Globus pallidus (tissue), 1 donor: ENCODE results near the gene SIX2.

Source experiments
- DNase-seq: peaks from one replicate; pipeline ENCODE4 v3.0.0-alpha.2; 2015; ENCODE audit warnings: low spot score

SIX2 gene

DNA sequence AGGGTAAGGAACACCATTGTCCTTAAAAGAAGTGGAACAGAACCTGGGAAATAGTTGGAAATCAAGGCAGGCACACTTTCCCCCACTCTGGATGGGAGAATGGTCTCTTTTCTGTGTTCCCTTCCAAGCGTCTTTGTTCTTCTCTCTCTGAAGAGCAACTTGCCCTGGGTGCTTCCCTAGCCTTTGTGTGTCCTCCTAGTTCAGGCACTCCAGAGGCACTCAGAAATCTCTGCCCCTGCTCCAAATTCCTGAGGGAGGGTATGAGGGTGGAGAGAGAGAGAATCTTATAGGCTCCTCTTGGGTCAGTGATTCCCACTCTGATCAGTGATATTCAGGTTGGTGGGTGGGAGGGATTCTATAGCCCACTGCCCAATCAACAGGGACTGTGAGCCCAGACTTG lies 8.8 kb upstream of the SIX2 start:
- DNase-seq, result no peak

DNA sequence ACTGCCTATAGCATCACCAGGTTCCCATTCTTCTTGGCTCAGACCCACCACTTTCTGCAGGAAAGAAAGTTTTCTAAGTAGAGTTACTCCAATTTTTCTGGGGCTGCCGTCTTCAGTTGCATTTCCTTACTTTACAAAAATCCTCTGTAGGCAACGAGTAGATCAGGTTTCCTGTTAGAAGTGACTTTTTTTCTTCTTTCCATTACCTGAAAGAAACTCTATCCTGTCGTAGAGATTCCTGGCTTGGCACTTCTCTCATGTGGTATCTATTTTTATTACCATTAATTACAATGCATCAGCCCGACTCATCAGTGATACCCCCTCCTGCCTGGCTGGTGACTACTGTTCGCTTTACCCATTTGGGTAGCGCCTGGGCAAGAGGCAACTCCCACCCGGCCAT lies 5.6 kb upstream of the SIX2 start:
- DNase-seq, result no peak

DNA sequence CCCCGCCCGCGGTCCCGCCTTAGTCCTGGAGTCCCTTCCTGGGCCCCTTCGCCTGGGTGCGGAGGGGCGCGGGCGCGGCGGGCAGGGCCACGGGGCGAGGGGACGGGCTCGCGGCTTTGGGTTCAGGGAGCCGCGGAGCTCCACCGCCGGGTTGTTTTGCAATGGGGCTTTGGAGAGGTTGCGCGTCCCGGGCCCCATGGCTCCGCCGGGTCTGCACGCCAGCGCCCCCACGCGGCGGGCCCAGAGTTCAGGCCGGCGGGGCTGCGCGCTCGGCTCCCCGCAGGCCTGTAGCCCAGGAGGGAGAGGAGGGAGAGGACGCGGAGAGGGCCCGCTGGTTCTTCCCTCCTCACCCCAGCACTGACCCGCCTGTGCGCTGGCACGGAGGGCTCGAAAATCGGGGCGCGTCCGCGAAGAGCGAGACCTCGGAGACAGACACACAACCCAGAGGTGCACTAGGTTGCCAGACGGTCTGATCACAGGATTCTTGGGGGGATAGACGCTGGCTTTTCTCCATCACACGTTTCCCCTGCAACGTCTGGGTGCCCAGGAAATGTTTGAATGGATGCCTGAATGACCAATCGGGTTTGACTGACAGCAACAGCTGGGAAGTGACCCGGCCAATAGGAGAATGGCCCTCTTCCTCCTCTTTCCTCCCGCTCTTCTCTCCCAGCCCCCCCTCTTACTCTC lies 4.9 kb upstream of the SIX2 start:
- DNase-seq, result peak; percentile 8

DNA sequence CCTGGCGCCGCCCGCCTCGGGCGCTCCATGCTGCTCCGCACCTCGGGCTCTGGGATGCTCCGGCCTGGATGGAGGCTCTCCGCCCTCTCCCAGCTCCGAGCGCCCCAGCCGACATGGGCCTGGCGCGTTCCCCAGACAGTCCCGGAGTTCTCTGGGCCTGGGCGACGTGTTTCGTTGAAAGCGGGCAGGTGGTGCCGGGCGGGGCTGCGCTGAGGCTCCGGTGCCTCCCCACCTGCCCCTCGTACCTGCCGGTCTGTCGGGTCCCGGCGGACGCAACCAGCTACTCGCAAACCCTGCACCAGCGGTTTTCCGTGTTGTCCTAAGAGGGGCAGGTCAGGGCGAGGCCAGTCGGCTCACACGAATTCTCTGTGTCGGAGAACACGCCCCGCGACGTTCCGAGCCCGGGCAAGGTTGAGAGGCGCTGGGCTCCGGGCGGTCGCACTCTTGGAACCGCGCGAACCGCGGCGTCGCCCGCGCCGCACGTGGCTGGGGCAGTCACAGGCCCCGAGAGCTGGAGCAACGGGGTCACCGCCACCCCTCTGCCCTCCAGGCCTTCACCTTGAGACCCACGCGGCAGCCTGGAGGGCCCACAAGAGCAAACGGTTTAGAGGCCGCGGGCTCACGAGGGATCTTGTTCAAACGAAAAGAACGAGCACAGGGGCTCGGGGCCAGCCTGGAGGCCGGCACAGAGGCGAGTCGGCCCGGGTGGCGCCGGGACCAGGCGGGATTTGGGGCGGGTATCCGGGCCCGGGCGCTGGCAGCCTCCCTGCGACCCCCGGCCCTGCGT lies 4.2 kb upstream of the SIX2 start:
- no peak for DNase-seq

DNA sequence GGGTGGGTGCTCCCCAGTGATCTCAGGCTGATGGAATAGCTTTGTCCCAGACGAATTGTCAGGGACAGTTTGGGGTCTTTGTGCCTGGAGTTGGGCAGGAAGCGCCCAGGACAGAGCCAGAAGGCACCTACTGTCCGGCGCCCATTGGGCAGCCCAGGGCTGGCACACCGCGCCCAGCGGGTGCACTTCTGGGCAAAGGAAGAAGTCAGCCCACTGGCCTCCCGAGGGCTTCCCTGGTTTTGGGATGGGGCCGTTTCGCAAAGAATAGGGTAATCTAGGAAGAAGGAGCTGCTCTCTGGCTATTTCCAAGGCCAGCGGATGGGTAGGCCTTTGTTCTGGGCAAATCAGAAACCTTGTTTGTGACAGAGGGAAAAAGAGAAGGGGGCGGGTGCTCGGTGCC lies 3.5 kb upstream of the SIX2 start:
- DNase-seq, result no peak

DNA sequence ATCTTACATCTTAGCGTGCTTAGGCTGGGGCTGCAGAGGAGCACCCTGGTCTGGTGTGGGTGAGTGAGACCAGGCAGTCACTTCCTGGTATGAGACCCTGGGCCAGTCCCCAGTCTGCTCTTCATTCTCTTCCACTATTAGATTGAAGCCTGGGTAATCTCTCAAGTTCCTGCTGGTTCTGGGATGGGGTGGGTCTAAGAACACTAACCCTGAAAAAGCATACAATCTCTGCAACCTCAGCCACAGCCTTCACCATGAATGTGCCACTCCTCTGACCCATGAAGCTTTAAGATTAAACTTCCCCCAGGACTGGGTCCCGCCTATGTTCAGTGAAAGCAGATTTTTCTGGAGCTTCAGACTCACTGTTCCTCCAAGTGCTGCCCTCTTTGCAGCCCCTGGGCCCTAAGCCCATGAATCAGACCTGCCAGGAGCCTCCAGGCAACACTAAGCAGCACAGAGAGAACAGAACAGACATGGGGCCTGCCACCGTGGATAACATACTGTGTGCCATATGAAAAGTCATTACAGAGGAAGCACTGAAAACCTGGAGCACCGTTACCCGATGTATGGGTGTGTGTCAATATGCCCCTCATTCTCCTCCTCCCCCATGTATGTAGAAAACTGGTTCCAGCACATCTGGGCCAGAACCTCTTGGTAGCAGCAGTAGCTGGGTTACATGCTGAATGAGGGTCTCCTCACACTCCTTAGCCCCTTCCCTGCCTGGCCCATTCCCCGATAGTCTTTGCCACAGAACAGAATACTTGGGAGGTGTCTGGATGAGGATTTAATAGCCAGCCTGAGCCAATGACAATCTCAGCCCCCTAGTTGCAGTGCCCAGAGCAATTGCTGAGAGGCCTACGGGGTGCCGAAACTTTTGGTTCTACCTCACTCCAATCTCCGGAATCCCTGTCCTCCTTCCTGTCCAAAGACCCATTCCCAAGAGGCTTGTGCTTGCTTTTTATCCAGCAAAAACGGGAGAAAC lies 2.7 kb upstream of the SIX2 start:
- no peak for DNase-seq

DNA sequence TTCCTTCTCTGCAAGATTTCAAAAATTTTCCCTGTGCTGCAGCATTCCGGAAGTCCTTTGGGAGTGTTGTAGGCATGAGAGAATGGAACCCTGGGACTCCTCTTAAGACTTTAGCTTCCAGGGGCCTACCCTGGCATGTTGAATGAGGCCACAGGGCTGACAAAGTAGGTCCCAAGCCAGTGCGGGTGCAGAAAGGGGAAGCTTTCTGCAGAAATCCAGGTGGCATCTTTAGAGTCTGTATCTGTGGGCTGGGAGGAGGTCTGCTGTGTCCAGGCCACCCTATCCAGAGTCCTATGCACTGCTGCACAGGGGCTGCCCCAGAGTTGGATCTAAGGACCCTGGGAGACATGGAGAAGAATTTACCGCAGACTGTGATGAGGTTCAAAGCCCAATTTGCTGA lies 1.9 kb upstream of the SIX2 start:
- DNase-seq, result no peak

DNA sequence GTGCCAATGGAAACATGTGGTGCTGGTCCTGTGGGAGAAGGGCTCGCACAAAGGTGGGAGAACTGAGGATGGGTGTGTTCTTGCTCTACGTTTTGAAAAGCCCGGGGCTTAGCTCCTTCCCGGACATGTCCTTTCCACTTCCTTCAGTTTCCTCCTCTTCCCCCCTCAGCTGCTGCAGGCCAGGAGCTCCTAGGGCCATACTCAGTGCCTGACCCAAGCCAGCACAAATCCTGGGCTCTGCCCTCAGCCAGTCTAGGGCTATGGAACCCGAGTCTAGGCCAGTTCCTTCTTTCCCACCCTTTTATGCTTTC lies 1.4 kb upstream of the SIX2 start:
- no peak for DNase-seq

DNA sequence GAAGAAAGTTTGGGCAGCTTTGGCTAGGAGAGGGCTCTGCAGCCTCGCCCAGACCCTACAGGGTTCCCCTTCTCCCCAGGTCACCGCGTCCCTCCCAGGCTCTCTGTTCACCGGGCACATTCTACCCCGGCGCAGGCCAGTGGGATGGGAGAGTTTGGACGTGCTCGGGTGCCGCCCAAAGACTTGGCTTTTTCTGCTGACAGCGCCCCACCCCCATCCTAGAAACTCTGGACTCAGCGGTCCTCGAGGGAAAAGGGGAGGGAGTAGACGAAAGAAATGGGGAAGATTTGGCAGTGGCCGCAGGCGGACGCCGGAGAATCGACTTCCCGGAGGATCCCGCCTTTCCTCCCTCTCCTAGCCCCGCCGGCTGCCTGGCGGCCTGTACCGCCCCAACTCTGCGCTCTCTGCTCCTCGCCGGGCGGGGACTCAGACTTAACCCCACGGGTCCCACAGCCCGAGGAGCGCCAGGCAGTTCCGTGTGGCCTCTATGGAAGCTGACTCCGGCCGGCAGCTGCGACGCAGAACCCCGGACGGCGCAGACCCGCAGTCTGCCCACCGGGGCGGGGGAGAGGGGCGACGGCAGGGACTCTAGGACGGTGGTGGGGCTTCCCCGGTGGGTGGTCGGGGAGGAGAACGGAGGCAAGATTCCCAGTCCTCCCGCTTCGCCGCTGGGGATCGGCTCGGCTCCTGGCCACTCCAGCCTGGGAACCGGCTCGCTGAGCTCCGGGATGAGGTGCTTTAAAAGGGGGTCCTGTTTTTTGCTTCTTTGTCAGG lies 863 bp upstream of the SIX2 start:
- DNase-seq, result no peak

DNA sequence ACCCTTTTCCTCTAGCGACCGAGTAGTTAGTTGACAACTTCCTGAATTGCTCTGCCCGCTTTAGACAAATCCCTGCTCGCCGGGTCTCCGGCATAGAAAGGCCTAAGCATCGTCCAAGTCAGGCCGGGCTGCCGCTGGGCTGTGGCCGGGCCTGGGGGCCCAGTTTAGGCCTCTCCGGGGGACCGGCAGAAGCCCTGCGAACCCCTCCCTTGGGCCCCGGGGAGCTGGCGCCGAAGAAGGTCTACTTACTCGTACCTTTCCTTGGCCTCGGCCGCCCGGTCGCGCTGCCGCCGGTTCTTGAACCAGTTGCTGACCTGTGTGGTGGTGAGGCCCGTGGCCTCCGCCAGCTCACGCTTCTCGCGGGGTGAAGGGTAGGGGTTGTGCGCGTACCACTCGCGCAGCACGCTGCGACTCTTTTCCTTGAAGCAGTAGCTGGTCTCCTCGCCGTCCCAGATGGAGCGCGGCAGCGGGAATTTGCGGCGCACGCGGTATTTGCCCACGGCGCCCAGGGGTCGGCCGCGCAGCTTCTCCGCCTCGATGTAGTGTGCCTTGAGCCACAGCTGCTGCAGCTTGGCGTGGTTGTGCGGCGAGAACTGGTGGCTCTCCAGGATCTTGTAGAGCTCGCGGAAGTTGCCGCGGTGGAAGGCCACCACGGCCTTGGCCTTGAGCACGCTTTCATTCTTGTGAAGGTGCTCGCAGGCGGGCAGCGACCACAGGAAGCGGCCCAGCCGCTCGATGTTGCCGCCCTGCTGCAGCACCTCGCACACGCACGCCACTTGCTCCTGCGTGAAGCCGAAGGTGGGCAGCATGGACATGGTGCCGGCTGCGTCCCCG lies 739 bp downstream of the SIX2 start:
- no peak for DNase-seq

DNA sequence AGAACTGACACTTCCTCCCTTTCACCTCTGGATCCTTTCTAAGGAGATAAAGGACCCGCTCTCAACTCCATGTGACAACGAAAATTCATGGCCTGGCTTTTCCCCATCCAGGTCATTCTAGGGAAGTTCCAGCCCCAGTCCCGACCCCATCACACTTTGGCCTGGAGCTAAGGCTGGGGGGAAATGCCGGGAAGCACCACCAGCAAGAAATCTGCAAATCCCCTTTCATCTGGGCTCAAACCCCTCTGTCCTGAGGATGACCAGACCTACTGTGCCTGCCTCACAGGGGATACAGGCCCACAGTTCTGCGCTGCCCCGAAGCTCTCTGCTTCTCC lies 1.3 kb downstream of the SIX2 start:
- DNase-seq, result no peak

DNA sequence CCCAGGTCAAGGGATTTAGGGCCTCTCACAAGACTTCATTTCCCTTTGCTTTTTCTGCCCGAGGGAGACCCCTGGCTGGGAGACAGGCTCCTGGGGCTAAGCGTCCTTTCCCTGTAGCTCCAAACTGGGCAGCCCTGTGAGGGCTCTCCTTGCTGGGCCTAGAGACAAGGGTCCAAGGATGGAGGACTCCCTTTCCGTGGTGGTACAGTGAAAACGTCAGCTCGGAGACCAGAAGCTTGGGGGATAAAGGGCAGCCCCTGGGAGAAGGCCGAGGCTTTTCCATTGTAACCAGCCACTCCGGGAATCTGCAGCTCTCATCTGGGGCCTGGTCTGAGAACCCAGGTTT lies 2.3 kb downstream of the SIX2 start:
- no peak for DNase-seq

DNA sequence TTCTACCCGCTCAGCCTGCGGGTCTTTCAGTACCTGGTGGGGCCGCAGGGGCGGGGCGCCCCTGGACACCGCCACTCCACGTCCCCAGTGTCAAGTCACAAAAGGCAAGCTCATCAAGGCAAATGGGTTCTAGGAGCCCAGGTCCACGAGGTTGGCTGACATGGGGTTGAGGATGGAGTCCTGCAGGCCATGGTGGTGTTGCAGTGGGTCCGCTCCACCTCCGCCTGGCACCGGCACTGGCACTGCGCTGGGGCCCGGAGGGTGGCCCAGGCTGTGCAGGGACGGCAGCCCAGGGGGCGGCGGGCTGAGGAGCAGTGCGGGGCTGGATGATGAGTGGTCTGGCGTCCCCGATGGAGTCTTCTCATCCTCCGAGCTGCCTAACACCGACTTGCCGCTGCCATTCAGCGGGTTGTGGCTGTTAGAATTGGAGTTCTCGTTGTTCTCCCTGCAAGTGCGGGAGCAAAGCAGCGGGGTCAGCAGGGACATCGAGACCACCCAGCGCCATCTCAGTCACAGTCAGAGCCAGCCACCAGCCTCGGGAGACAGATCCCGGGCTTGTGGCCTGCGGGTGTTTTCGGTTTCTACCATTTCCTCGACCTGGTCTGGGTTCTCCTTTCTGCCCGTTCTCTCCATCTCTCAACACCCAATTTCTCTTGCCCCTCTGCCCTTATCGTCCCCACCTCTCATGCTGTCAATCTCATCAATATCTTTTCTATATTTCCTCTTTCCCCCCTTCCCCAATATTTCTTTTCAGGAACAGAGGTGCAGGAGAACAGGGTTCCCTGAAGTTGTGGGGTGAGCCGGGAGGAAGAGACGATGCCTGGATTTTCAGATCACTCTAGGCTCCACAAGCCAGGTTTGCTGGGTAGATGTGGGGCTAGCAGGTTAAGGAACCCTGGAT lies 3.0 kb downstream of the SIX2 start:
- DNase-seq, result no peak

DNA sequence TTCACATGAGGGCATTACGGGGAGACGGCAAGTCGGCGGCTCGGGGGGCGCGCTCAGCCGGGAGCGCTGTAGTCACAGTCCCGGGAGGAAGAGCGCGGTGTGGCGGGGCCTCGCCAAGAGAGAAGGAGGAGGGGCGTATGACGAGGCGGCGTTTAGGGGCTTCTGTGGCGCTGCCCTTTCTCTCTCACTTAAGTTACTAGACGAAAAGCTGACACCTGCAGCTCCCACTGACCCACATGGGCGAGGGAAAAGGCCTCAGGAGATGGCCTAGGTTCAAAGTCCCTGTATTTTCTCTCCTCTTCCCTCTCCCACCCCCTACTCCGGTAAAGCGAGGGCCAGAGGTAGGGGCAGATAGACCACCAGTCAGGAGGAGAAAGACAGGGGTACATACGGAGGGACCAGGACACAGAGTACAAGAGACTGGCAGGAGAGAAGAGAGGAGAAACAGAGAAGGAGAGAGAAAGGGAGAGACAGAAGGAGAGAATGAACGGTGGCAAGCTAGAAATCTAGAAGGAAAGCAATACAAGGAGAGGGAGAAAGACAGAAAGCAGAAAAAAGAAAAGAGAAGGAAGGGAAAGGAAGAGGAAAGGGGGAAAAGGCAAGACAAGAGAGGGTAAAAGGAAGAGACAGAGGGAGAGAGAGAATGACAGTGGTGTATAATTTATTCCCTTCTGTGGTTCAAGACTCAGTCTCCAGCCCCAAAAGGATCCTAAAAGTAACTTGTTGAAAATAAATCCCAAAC lies 3.8 kb downstream of the SIX2 start:
- DNase-seq, result no peak

DNA sequence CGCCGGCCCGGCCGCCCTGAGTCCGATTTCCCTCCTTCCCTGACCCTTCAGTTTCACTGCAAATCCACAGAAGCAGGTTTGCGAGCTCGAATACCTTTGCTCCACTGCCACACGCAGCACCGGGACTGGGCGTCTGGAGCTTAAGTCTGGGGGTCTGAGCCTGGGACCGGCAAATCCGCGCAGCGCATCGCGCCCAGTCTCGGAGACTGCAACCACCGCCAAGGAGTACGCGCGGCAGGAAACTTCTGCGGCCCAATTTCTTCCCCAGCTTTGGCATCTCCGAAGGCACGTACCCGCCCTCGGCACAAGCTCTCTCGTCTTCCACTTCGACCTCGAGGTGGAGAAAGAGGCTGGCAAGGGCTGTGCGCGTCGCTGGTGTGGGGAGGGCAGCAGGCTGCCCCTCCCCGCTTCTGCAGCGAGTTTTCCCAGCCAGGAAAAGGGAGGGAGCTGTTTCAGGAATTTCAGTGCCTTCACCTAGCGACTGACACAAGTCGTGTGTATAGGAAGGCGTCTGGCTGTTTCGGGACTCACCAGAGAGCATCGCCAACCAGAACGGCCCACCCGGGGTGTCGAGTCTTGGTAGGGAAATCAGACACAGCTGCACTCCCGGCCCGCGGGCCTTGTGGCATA lies 4.6 kb downstream of the SIX2 start:
- no peak for DNase-seq

DNA sequence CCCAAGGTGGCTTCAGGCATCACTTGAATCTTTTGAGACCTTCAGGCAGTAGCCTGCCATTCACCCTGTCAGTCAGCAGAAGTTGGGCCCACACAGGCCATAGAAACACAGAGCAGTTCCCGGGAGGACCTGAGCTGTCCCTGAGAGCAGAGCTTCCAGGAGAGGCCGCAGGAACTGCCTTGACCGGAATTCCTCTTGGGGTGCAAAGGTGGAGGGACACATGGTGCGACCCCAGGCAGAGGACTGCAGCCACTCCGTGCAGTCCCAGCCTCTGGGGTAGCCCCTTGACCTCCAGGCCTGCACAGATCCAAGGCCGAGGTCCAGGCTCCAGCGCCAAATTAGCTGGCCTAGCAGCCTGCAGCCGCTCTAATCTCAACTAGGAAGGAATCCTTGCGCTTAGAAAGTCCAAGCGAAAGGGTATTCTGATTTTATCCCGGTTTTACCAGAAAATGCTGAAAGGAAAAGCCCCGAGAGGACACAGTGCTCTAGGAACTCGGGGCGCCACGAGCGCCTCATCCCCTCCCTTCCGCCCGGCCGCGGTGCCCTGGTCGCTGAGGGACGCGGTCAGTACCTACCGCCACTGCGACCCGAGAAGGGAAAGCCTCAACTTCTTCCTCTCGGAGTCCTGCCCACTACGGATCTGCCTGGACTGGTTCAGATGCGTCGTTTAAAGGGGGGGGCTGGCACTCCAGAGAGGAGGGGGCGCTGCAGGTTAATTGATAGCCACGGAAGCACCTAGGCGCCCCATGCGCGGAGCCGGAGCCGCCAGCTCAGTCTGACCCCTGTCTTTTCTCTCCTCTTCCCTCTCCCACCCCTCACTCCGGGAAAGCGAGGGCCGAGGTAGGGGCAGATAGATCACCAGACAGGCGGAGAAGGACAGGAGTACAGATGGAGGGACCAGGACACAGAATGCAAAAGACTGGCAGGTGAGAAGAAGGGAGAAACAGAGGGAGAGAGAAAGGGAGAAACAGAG lies 5.4 kb downstream of the SIX2 start:
- no peak for DNase-seq

DNA sequence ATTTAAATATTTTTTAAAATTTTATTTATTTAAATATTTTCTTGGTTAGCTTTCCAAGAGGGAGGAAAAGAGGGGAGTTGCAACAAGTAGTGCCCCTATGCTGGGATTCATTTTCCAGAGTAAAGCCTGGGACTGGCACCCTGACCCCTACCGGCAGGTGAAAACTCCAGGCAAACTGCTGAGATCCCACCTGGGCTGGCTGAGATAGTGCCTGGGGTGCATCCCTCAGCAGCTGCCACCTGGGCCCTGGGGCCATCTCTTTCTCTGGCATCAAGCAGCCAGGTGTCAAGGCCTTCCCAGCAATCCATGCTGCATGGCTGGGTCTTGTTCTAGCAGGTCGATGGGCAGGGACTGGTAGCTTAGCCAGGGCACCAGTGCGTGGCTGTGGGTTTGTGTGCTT lies 6.6 kb downstream of the SIX2 start:
- no peak for DNase-seq

DNA sequence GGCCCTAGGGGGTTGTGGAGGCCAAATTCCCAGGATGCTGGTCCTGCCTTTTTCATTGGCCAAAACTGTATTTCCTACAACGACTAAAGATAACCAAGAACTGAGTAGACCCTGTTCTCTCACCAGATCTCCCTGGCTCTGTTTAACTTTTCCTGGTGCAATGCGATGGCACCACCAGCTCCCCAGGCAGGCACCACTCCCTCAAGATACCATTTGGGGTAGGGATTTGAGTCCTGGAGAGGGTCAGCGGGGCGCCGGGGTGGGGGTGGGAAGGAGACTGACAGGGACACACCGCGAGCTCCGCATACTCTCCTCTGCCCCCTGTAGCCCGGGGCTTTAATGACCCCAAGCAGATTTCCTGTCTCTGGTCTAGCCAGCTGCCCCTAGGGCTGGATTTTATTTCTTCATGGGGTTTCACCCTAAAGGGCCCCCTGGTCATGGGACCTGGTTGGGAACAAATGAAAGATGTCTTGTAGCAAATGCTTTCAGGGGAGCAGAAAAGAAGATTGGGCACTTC lies 7.3 kb downstream of the SIX2 start:
- no peak for DNase-seq
